ENCODE data around the gene AK3. TPM values are rescaled to one million over a fixed set of nuclear protein-coding genes. Genes with fewer than 3 reads are reported as not detected.

AK3 gene
- total and polyA plus RNA-seq, 10 of the 15 experiments (the other 5 are each of a cell fraction or from before 2014, with no cell fraction given): 14.2 to 86.6 (median 43.9) TPM

DNA sequence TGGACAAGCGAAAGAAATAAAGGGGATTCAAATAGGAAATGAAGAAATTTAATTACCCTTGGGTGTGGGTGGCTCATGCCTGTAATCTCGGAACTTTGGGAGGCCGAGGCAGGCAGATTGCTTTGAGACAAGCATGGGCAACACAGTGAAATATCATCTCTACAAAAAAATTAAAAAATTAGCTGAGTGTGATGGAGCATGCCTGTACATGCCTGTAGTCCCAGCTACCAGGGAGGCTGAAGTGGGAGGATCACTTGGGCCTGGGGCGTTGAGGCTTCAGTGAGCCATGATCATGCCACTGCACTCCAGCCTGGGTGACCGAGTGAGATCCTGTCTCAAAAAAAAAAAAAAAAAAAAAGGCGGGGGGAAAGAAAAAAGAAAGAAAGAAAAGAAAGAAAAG is 47.7 kb upstream of the AK3 start (continued):
- TF ChIP-seq, protein P1, sequence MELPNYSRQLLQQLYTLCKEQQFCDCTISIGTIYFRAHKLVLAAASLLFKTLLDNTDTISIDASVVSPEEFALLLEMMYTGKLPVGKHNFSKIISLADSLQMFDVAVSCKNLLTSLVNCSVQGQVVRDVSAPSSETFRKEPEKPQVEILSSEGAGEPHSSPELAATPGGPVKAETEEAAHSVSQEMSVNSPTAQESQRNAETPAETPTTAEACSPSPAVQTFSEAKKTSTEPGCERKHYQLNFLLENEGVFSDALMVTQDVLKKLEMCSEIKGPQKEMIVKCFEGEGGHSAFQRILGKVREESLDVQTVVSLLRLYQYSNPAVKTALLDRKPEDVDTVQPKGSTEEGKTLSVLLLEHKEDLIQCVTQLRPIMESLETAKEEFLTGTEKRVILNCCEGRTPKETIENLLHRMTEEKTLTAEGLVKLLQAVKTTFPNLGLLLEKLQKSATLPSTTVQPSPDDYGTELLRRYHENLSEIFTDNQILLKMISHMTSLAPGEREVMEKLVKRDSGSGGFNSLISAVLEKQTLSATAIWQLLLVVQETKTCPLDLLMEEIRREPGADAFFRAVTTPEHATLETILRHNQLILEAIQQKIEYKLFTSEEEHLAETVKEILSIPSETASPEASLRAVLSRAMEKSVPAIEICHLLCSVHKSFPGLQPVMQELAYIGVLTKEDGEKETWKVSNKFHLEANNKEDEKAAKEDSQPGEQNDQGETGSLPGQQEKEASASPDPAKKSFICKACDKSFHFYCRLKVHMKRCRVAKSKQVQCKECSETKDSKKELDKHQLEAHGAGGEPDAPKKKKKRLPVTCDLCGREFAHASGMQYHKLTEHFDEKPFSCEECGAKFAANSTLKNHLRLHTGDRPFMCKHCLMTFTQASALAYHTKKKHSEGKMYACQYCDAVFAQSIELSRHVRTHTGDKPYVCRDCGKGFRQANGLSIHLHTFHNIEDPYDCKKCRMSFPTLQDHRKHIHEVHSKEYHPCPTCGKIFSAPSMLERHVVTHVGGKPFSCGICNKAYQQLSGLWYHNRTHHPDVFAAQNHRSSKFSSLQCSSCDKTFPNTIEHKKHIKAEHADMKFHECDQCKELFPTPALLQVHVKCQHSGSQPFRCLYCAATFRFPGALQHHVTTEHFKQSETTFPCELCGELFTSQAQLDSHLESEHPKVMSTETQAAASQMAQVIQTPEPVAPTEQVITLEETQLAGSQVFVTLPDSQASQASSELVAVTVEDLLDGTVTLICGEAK (IDR thresholded peaks at IDR 0.05; ENCODE audit: borderline replicate concordance): no peak
- TF ChIP-seq, protein P2, sequence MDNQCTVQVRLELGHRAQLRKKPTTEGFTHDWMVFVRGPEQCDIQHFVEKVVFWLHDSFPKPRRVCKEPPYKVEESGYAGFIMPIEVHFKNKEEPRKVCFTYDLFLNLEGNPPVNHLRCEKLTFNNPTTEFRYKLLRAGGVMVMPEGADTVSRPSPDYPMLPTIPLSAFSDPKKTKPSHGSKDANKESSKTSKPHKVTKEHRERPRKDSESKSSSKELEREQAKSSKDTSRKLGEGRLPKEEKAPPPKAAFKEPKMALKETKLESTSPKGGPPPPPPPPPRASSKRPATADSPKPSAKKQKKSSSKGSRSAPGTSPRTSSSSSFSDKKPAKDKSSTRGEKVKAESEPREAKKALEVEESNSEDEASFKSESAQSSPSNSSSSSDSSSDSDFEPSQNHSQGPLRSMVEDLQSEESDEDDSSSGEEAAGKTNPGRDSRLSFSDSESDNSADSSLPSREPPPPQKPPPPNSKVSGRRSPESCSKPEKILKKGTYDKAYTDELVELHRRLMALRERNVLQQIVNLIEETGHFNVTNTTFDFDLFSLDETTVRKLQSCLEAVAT (IDR thresholded peaks at IDR 0.05): no peak

- no peak for FAIRE-seq
- CTCF ChIA-PET: no interaction called here
- TF ChIP-seq STAT1 (conservative IDR thresholded peaks at IDR 0.05) (no peak), MEF2A (IDR thresholded peaks at IDR 0.05; ENCODE audit: insufficient read depth, low read depth, low read length) (no peak), SMAD1 (IDR thresholded peaks at IDR 0.05; ENCODE audit: low read depth, partially characterized antibody) (no peak), CBX5 (IDR thresholded peaks at IDR 0.05; ENCODE audit: low read depth) (no peak), SREBF2 (IDR thresholded peaks at IDR 0.05; ENCODE audit: low read length) (no peak), PRDM15 (CRISPR knock-in tag; IDR thresholded peaks at IDR 0.05) (no peak), MYC (IDR thresholded peaks at IDR 0.05; ENCODE audit: insufficient read depth, insufficient read length, insufficient replicate concordance, low read length, severe bottlenecking) (no peak), EGR1 (IDR thresholded peaks at IDR 0.05; ENCODE audit: borderline replicate concordance in 1 of 2, low read depth in 2 of 2, low read length in 2 of 2) (no peak)
These were observed 46.9 kb upstream of the AK3 start for GRCh38 chr9:4787876-4788275.

More at GRCh38 chr9:4787876-4788275, 46.9 kb upstream of the AK3 start:
- DNase-seq (ENCODE audit: low read depth, low spot score) (no peak), ATAC-seq (no peak)
- Histone ChIP-seq H3K36me3 (ENCODE audit: control insufficient read depth in 2 of 2, insufficient read depth in 2 of 2, low read length in 1 of 2) (no peaks in the 10 kb centered on the region), H3K4me2 (ENCODE audit: control insufficient read depth, insufficient read depth) (no peak overlapping the region), H3K9me3 (replicated peaks; ENCODE audit: control insufficient read depth, insufficient read depth, low read length) (no peaks in the 10 kb centered on the region), H3K27me3 (replicated peaks in 1 of 2; ENCODE audit: control insufficient read depth in 2 of 2, insufficient read depth in 2 of 2, low read length in 1 of 2) (no peaks in the 10 kb centered on the region), H3K4me1 (ENCODE audit: control insufficient read depth, insufficient read depth, low read length) (no peaks in the 10 kb centered on the region; the same call in 1 of the 2 replicates), H3K79me2 (ENCODE audit: control insufficient read depth, insufficient read depth, low read length) (peaks cover 1% of the 10 kb centered on the region), H4K20me1 (ENCODE audit: control insufficient read depth, insufficient read depth) (no peaks in the 10 kb centered on the region), H3K27ac (ENCODE audit: control insufficient read depth, insufficient read depth) (no peak overlapping the region), H2AFZ (ENCODE audit: control insufficient read depth, low read depth, low read length) (no peak overlapping the region), H3K9ac (ENCODE audit: control insufficient read depth, insufficient read depth, low read length) (no peak overlapping the region), H3K4me3 (no peak overlapping the region)
- ChIA-PET SMC1A (ENCODE audit: uncharacterized antibody, unreplicated experiment) (interaction anchor here (1.5 kb wide), 1 partner anchor 136 kb away, joined by 3 read pairs; no protein-coding TSS in a partner anchor), POLR2A (no interaction called here), RAD21 (ENCODE audit: unreplicated experiment) (interaction anchor here (1.4 kb wide), 1 partner anchor 28 kb away, joined by 5 read pairs; no protein-coding TSS in a partner anchor)
- in situ Hi-C loops (cut with MboI) (no loop called here), intact Hi-C loops (cut with micrococcal nuclease; ENCODE audit: unreplicated experiment) (no loop called here)
- 100% methylated on average over 1 of the region's 1 CpG for WGBS (ENCODE audit: insufficient coverage, insufficient replicate concordance, low lambda C conversion rate, missing lambda C conversion rate)
- no TSS peak for BruUV-seq (replicated peaks)
